HEK293T (cell line): ENCODE data around the gene PSTPIP1.

Source experiments
- CTCF ChIA-PET: fragments of 350-600 bp; formaldehyde crosslinking; extraction: SDS; loops from one replicate; lab custom pipeline; 2021; ENCODE audit warnings: antibody characterized with exemption, inconsistent platforms; lab: Yijun Ruan, JAX
- POLR2A ChIA-PET: fragments of 350-600 bp; formaldehyde crosslinking; extraction: SDS; loops from one replicate; lab custom pipeline; 2020; ENCODE audit warnings: antibody characterized with exemption, inconsistent platforms; lab: Yijun Ruan, JAX
- DNase-seq: peaks from one replicate; pipeline ENCODE4 v3.0.0; 2012; ENCODE audit warnings: mixed read lengths; ENCODE audit errors: extremely low spot score
- ARNT ChIP-seq: fragments of 450-650 bp; IDR thresholded peaks from 2 replicates; pipeline ENCODE4 v1.6.1; 2017; ENCODE audit warnings: mild to moderate bottlenecking
- BHLHE40 ChIP-seq: fragments of 450-650 bp; IDR thresholded peaks from 2 replicates; pipeline ENCODE4 v1.6.1; 2016; ENCODE audit warnings: mild to moderate bottlenecking, moderate library complexity, borderline replicate concordance
- CTBP1 ChIP-seq: fragments of 450-650 bp; IDR thresholded peaks from 2 replicates; pipeline ENCODE4 v1.6.1; 2016; ENCODE audit warnings: borderline replicate concordance
- ELF4 ChIP-seq: fragments of 450-650 bp; IDR thresholded peaks from 2 replicates; pipeline ENCODE4 v1.6.1; 2017; ENCODE audit warnings: antibody characterized with exemption
- FOXA1 ChIP-seq: fragments of 450-650 bp; IDR thresholded peaks from 2 replicates; pipeline ENCODE4 v1.6.1; 2016; ENCODE audit warnings: mild to moderate bottlenecking
- FOXK2 ChIP-seq: fragments of 450-650 bp; IDR thresholded peaks from 2 replicates; pipeline ENCODE4 v1.6.1; 2016; ENCODE audit warnings: mild to moderate bottlenecking
- FOXM1 ChIP-seq: fragments of 450-650 bp; IDR thresholded peaks from 2 replicates; pipeline ENCODE4 v1.6.1; 2017; ENCODE audit warnings: mild to moderate bottlenecking, borderline replicate concordance
- HDGF ChIP-seq: fragments of 450-650 bp; IDR thresholded peaks from 2 replicates; pipeline ENCODE4 v1.6.1; 2017; ENCODE audit warnings: antibody characterized with exemption, borderline replicate concordance
- L3MBTL2 ChIP-seq: fragments of 450-650 bp; conservative IDR thresholded peaks from 2 replicates; pipeline ENCODE4 v1.6.1; 2016; ENCODE audit warnings: mild to moderate bottlenecking
- LEF1 ChIP-seq: fragments of 450-650 bp; IDR thresholded peaks from 2 replicates; pipeline ENCODE4 v1.6.1; 2017; ENCODE audit warnings: mild to moderate bottlenecking, borderline replicate concordance
- NFRKB ChIP-seq: fragments of 450-650 bp; IDR thresholded peaks from 2 replicates; pipeline ENCODE4 v1.6.1; 2016; ENCODE audit warnings: mild to moderate bottlenecking, moderate library complexity
- SP1 ChIP-seq: fragments of 450-650 bp; IDR thresholded peaks from 2 replicates; pipeline ENCODE4 v1.6.1; 2017
- SUZ12 ChIP-seq: fragments of 450-650 bp; IDR thresholded peaks from 2 replicates; pipeline ENCODE4 v1.6.1; 2016; ENCODE audit warnings: mild to moderate bottlenecking
- TARDBP ChIP-seq: fragments of 450-650 bp; IDR thresholded peaks from 2 replicates; pipeline ENCODE4 v1.6.1; 2016
- ZNF384 ChIP-seq: fragments of 450-650 bp; IDR thresholded peaks from 2 replicates; pipeline ENCODE4 v1.6.1; 2016
- TF ChIP-seq, protein P1 (sequence below): fragments of 450-650 bp; IDR thresholded peaks from 2 replicates; pipeline ENCODE4 v1.6.1; 2016

The PSTPIP1 gene

DNA sequence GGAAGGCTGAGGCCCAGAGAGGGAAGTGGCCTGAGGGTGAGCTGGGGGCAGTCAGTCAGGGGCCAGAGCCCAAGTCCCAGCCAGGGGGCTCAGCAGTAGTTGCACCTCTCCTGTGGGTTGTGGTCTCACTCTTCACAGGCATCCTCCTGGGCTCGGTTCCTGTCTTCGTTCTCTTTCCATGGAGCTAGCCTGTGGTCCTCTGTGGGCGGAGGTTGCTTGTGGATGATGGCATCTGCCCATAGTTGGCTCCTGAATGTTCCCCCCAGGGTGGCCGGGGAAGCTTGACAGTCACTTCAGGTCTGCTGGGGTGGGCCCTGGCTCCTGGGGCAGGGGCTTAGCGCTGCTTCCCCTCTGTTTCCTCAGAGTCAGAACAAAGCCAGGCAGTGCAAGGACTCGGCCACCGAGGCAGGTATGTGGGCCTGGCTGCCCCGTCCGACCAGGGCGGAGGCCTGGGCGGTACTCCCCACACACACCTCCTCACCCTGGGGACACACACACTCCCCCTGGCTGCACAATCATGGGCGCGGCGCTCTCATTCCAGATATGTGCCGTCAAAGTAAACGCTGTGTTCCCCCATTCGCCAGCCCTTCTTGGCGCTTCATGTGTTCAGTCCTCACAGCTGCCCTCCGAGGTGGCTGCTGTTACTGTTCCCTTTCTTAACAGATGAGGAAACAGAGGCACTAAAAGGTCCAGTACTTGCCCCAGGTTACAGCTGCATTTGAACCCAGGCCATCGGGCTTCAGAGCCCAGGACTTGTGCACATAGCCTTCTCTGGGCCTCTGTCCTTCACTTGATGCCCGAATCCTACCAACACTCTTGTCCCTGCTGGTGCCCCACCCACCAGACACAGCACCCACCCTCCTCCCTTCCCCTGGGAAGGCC lies 34.5 kb downstream of the PSTPIP1 start:
- POLR2A ChIA-PET = no interaction called here
- CTCF ChIA-PET = interaction anchor here (0.5 kb wide), 1 partner anchor 1410 kb away, joined by 3 read pairs; no protein-coding TSS in a partner anchor
- no peak for DNase-seq
- no peak for TF ChIP-seq HDGF
- TF ChIP-seq FOXM1 = no peak
- no peak for TF ChIP-seq BHLHE40
- TF ChIP-seq LEF1 = no peak
- TF ChIP-seq FOXA1 = no peak
- TF ChIP-seq ELF4 = no peak
- no peak for TF ChIP-seq SP1
- TF ChIP-seq SUZ12 = no peak
- no peak for TF ChIP-seq FOXK2
- no peak for TF ChIP-seq CTBP1
- TF ChIP-seq ZNF384 = no peak
- TF ChIP-seq ARNT = no peak
- no peak for TF ChIP-seq TARDBP
- no peak for TF ChIP-seq NFRKB
- TF ChIP-seq L3MBTL2 = no peak
- TF ChIP-seq, protein P1, sequence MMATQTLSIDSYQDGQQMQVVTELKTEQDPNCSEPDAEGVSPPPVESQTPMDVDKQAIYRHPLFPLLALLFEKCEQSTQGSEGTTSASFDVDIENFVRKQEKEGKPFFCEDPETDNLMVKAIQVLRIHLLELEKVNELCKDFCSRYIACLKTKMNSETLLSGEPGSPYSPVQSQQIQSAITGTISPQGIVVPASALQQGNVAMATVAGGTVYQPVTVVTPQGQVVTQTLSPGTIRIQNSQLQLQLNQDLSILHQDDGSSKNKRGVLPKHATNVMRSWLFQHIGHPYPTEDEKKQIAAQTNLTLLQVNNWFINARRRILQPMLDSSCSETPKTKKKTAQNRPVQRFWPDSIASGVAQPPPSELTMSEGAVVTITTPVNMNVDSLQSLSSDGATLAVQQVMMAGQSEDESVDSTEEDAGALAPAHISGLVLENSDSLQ = no peak

DNA sequence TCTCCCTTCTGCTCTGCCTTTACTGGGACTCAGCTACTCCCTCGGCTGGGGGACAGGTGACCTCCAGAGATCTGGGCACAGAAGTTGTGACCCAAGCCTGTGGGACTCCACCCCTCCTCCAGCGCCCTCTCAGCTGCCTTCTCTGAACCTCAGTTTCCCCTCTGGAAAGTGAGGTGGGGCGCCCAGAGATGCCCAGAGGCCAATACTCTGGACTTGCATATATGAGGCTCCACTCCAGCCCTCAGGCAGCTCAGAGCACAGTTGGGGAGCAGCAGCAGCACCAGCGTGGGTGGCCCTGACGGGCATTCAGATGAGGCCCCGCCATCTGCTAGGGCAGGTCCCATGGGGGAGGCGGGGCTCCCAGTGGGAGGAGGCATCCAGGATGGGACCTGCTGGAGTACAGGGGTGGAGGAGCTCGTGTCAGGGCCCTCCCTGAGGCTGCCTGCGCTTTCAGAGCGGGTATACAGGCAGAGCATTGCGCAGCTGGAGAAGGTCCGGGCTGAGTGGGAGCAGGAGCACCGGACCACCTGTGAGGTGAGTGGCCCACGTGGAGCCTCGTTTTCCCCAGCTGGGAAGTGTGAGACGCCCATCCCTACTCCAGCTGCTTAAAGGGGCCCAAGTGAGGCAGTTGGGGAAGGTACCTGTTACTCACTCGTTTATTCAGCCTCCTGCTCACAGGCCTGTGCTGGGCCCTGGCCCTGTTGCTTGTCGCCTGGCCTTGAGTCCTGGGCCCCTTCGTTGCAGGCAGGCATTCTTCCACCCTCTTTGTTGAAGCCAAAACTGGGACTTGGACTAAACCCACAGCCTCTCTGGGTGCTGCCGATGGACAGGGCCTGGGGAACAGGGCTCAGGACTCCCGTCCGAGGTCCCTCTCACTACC lies 35.4 kb downstream of the PSTPIP1 start:
- no peak for DNase-seq
- CTCF ChIA-PET = interaction anchor here (1.0 kb wide), 1 partner anchor 513 kb away, joined by 3 read pairs; no protein-coding TSS in a partner anchor
- POLR2A ChIA-PET = no interaction called here
- TF ChIP-seq CTBP1 = no peak
- no peak for TF ChIP-seq SP1
- no peak for TF ChIP-seq ARNT
- no peak for TF ChIP-seq L3MBTL2
- TF ChIP-seq TARDBP = no peak
- no peak for TF ChIP-seq HDGF
- TF ChIP-seq LEF1 = no peak

DNA sequence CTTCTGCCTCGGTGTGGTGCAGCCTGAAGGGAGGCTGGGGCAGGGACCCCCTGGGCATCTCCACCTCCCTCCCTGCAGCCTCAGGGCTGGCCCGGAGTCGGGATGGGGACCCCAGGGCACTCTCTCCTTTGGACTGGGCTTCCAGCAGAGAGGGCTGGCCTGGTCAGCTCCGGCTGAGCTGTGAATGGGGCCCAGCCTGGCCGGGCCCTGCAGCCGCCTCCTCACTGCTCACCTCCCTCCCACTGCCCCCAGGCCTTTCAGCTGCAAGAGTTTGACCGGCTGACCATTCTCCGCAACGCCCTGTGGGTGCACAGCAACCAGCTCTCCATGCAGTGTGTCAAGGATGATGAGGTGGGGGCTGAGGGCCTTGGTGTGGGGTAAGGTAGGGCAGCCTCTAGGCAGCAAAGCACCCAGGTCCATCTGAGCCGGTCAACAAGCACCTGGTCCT lies 36.0 kb downstream of the PSTPIP1 start:
- no peak for DNase-seq
- CTCF ChIA-PET = interaction anchor here (1.0 kb wide), 1 partner anchor 513 kb away, joined by 3 read pairs; no protein-coding TSS in a partner anchor
- TF ChIP-seq SP1 = no peak
- TF ChIP-seq L3MBTL2 = no peak
- no peak for TF ChIP-seq ARNT
- no peak for TF ChIP-seq BHLHE40
- POLR2A ChIA-PET = no interaction called here

DNA sequence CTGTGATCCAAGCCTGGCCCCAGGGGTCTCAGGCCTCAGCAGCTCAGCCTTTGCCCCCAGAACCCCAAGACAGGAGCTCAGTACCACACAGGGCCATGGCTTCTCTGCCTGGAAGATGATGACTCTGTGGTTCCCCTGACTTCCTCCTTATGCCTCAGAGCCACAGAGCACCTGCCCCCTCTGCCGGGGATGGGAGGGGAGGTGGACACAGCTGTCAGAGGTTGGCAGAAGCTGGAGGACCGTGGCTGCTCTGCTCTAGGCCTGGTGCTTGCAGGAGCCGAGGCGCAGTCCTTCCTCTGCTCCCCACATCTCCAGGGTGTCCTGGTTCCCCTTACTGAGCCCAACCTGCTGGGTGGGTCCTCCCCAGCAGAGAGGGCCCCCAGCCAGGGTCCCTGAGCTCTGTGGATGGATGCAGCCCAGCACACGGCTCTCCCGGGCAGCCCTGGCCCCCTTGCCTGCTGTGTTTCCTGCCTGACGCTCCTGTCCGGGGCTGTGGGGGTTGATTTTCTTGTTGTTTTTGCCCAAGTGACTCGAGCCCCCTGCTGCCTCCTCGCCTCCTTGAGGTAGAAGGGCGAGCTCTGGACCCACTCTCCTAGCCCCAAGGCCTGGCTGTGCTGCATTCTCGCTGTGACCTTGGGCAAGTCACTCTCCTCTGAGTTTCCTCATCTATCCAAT lies 36.6 kb downstream of the PSTPIP1 start:
- DNase-seq = no peak

DNA sequence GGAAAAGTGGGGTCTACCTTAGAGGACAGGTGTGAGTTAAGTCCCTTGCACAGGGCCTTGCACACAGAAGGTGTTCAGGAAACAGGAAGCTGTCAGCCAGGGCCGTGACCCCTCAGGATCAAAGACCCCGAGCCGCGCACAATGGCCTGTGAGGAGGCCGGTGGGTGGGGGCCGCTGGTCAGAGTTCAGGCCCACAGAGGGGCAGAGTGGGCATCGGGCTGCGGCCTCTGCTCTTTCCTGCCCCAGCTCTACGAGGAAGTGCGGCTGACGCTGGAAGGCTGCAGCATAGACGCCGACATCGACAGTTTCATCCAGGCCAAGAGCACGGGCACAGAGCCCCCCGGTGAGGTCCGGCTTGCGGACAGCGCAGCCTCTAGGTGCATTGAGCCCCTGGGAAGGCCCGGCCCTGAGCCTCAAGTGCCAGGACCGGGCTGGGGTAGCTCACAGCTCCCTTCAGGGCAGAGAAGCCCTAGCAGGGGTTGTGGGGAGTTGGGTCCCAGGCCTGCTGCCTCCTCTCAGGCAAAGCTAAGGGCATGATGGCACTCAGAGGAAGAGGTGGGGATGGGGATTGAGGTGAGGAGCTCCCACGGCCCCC lies 37.2 kb downstream of the PSTPIP1 start:
- no peak for DNase-seq
- ChIA-PET CTCF (no interaction called here), POLR2A (no interaction called here)
- no peak for TF ChIP-seq ELF4
- TF ChIP-seq HDGF = no peak
- no peak for TF ChIP-seq FOXA1
- TF ChIP-seq LEF1 = no peak
- no peak for TF ChIP-seq CTBP1
- TF ChIP-seq, protein P1 = no peak

More for the DNA sequence above, 36.6 kb downstream of the PSTPIP1 start:
- ChIA-PET POLR2A (no interaction called here), CTCF (interaction anchor here (1.0 kb wide), 1 partner anchor 512 kb away, joined by 3 read pairs; no protein-coding TSS in a partner anchor)
- TF ChIP-seq SUZ12 (no peak), ZNF384 (no peak), FOXK2 (no peak), TARDBP (no peak), BHLHE40 (no peak), FOXM1 (no peak), ARNT (no peak), LEF1 (no peak), FOXA1 (no peak), L3MBTL2 (no peak), CTBP1 (no peak), NFRKB (no peak), SP1 (no peak)
- TF ChIP-seq, protein P1 = no peak
